ENCODE measurements around the gene EREG.

The EREG gene

DNA sequence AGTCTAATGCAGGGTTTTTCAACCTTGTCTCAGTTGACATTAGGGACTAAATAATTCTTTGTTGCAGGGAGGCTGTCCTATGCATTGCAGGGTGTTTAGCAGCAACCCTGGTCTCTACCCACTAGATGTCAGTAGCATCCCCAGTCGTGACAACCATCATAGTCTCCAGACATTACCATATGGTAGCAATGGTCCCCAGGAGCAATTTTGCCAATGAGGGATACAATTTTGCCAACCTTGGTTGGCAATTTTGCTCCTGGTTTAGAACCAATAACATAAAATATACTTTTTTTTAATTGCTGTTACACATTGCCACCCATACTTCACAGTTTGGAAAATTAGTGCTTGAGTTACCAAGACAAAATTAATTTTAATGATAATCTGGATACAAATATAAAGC, 6.0 kb downstream of the EREG start:
- no peak overlapping the region for H3K27ac ChIP-seq (ENCODE audit: low read depth, low read length)
- H4K91ac ChIP-seq (ENCODE audit: low read depth, low read length): no peak overlapping the region
- no peak overlapping the region for H3K4me2 ChIP-seq (ENCODE audit: low read length)
- no peaks in the 10 kb centered on the region for H3K79me2 ChIP-seq (ENCODE audit: control insufficient read depth, insufficient read depth, low read length, poor library complexity)
- no peaks in the 10 kb centered on the region for H3K9me3 ChIP-seq (ENCODE audit: insufficient read depth, low read depth, low read length)
- DNase-seq: peak; percentile 41 to 70
- H2AK5ac ChIP-seq (ENCODE audit: low read length): no peak overlapping the region
- no peaks in the 10 kb centered on the region for H3K79me1 ChIP-seq (ENCODE audit: low read length)
- H3K23ac ChIP-seq (ENCODE audit: low read length): no peak overlapping the region
- H2BK120ac ChIP-seq (ENCODE audit: insufficient read depth, low read length, poor library complexity): no peak overlapping the region
- no peak overlapping the region for H2AFZ ChIP-seq (ENCODE audit: insufficient read depth, low read length, poor library complexity)
- H3K36me3 ChIP-seq (ENCODE audit: control insufficient read depth in 1 of 2, insufficient read depth in 2 of 2, low read length in 2 of 2): no peaks in the 10 kb centered on the region
- no peak overlapping the region for H3K18ac ChIP-seq (ENCODE audit: low read length)
- WGBS (ENCODE audit: extremely low coverage, insufficient coverage, insufficient read length): no CpG with 5 or more reads among the region's 1 CpG
- no peak overlapping the region for H4K8ac ChIP-seq (ENCODE audit: low read depth, low read length)
- peaks cover under 1% of the 10 kb centered on the region for H3K27me3 ChIP-seq (ENCODE audit: insufficient read depth, low read length)
- H3K9ac ChIP-seq (ENCODE audit: low read length): no peak overlapping the region
- no peak overlapping the region for H2BK12ac ChIP-seq (ENCODE audit: low read length)
- no peak overlapping the region for H2BK5ac ChIP-seq (ENCODE audit: low read depth, low read length, poor library complexity)
- no peak overlapping the region for H4K12ac ChIP-seq (ENCODE audit: low read depth, low read length)
- H3K4me1 ChIP-seq (ENCODE audit: control insufficient read depth in 1 of 2, insufficient read depth in 2 of 2, low read length in 2 of 2): no peaks in the 10 kb centered on the region
- no peak overlapping the region for H3K4me3 ChIP-seq (ENCODE audit: low read depth, low read length)
- H3K4ac ChIP-seq (ENCODE audit: low read depth, low read length): no peak overlapping the region
- H3K14ac ChIP-seq (ENCODE audit: low read length): no peak overlapping the region

DNA sequence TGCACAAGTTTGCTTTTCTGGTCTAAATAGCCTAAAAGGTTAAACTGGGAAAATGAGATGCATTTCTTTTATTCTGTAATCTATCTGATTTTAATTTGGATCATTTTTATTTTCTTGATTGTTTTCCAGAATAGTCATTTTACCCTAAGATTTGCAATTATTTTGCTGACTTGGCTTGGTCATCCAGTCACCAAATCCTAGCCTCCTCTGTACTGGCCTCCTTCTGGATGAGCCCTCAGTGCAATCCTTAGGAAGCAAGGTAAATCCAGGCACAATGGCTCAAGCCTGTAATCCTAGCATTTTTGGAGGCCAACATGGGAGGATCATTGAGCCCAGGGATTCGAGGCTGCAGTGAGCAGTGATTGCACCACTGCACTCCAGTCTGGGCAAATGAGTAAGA, 9.2 kb downstream of the EREG start:
- Histone ChIP-seq H3K9me3 (ENCODE audit: insufficient read depth, low read depth, low read length) (no peaks in the 10 kb centered on the region), H3K4me2 (ENCODE audit: low read length) (no peak overlapping the region), H2AFZ (ENCODE audit: insufficient read depth, low read length, poor library complexity) (no peak overlapping the region), H4K8ac (ENCODE audit: low read depth, low read length) (no peak overlapping the region), H3K14ac (ENCODE audit: low read length) (no peak overlapping the region), H3K27me3 (ENCODE audit: insufficient read depth, low read length) (no peaks in the 10 kb centered on the region), H3K27ac (ENCODE audit: low read depth, low read length) (no peak overlapping the region), H4K12ac (ENCODE audit: low read depth, low read length) (no peak overlapping the region), H3K4me3 (ENCODE audit: low read depth, low read length) (no peak overlapping the region), H3K4ac (ENCODE audit: low read depth, low read length) (no peak overlapping the region), H3K18ac (ENCODE audit: low read length) (no peak overlapping the region), H2AK5ac (ENCODE audit: low read length) (no peak overlapping the region), H3K79me1 (ENCODE audit: low read length) (no peaks in the 10 kb centered on the region), H3K23ac (ENCODE audit: low read length) (no peak overlapping the region), H3K79me2 (ENCODE audit: control insufficient read depth, insufficient read depth, low read length, poor library complexity) (no peaks in the 10 kb centered on the region), H3K9ac (ENCODE audit: low read length) (no peak overlapping the region), H3K4me1 (ENCODE audit: control insufficient read depth in 1 of 2, insufficient read depth in 2 of 2, low read length in 2 of 2) (no peaks in the 10 kb centered on the region), H3K36me3 (ENCODE audit: control insufficient read depth in 1 of 2, insufficient read depth in 2 of 2, low read length in 2 of 2) (no peaks in the 10 kb centered on the region), H2BK12ac (ENCODE audit: low read length) (no peak overlapping the region), H2BK120ac (ENCODE audit: insufficient read depth, low read length, poor library complexity) (no peak overlapping the region), H4K91ac (ENCODE audit: low read depth, low read length) (no peak overlapping the region), H2BK5ac (ENCODE audit: low read depth, low read length, poor library complexity) (no peak overlapping the region)
- DNase-seq: no peak
- WGBS (ENCODE audit: extremely low coverage, insufficient coverage, insufficient read length): no CpG with 5 or more reads among the region's 1 CpG

DNA sequence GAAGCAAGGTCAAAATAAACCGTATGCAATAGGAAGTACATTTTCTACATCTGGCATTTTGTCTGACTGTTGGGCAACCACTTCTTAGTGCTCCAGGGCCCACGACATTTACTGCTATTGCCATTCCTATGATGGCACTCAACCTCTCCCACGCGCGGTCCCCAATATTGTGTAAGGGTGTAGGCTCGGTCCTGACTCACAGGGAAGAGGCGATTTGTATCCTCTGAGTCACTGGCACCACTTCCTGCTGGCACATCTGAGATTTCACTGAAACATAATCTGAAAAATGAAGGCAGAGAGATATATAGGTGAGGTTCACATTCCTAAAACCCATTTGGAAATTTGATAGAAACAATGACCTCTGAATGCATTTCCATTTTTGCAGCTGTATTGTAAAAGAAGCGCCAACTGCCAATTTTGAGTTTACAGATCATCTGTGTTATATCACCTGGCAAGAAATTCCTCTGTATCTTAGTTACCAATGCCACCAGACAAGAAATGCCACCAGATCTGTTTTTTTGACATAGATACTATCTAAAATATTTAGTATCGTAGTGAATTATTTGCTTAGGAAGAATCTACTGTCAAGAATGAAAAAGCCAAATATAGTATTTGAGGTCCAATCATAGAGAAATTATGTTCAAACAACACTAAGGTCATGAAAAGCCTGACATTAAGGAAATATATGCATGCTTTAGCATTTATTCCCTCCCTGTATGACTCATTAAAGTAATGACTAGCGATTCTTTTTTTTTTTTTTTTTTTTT, 9.8 kb downstream of the EREG start:
- H2BK12ac ChIP-seq (ENCODE audit: low read length): no peak overlapping the region
- H3K36me3 ChIP-seq (ENCODE audit: control insufficient read depth in 1 of 2, insufficient read depth in 2 of 2, low read length in 2 of 2): no peaks in the 10 kb centered on the region
- H3K9me3 ChIP-seq (ENCODE audit: insufficient read depth, low read depth, low read length): no peaks in the 10 kb centered on the region
- no peaks in the 10 kb centered on the region for H3K79me1 ChIP-seq (ENCODE audit: low read length)
- H4K8ac ChIP-seq (ENCODE audit: low read depth, low read length): no peak overlapping the region
- H3K4me3 ChIP-seq (ENCODE audit: low read depth, low read length): no peak overlapping the region
- H2BK120ac ChIP-seq (ENCODE audit: insufficient read depth, low read length, poor library complexity): no peak overlapping the region
- H2AFZ ChIP-seq (ENCODE audit: insufficient read depth, low read length, poor library complexity): no peak overlapping the region
- no peaks in the 10 kb centered on the region for H3K4me1 ChIP-seq (ENCODE audit: control insufficient read depth in 1 of 2, insufficient read depth in 2 of 2, low read length in 2 of 2)
- H2BK5ac ChIP-seq (ENCODE audit: low read depth, low read length, poor library complexity): no peak overlapping the region
- WGBS (ENCODE audit: extremely low coverage, insufficient coverage, insufficient read length): no CpG with 5 or more reads among the region's 10 CpGs
- no peak overlapping the region for H3K27ac ChIP-seq (ENCODE audit: low read depth, low read length)
- no peak overlapping the region for H3K14ac ChIP-seq (ENCODE audit: low read length)
- H3K27me3 ChIP-seq (ENCODE audit: insufficient read depth, low read length): no peaks in the 10 kb centered on the region
- H3K18ac ChIP-seq (ENCODE audit: low read length): no peak overlapping the region
- H3K4me2 ChIP-seq (ENCODE audit: low read length): no peak overlapping the region
- H3K4ac ChIP-seq (ENCODE audit: low read depth, low read length): no peak overlapping the region
- H3K23ac ChIP-seq (ENCODE audit: low read length): no peak overlapping the region
- H4K91ac ChIP-seq (ENCODE audit: low read depth, low read length): no peak overlapping the region
- no peaks in the 10 kb centered on the region for H3K79me2 ChIP-seq (ENCODE audit: control insufficient read depth, insufficient read depth, low read length, poor library complexity)
- H4K12ac ChIP-seq (ENCODE audit: low read depth, low read length): no peak overlapping the region
- DNase-seq: peak; percentile 80 to 81
- H3K9ac ChIP-seq (ENCODE audit: low read length): no peak overlapping the region
- H2AK5ac ChIP-seq (ENCODE audit: low read length): no peak overlapping the region

DNA sequence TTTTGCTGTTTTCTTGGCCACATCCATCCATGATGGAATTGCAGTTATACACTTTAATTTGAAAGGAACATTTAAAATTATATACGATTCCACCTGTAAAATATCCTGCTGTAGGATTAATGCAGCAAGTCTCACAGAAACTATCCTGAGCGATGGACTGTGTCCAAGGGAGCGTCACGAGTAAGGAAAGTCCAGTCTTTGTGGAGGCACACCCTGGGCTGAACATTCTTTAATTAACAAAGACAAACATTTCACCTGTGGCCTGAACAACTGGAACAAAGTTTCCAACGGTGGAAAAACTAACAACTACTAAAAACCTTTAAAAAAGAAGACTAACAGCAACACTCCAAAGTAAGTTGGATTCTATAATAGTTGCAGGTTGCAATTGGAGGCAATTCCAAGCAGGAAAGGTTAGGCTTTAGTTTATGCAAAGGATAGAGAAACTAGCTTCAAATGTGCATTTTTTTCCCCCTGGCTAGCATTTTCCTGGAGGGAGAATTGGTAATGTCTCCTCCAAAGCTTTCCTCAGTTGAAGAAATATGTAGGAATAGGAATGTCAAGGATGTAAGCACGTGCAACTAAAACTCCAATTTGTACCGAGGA, 11.0 kb downstream of the EREG start:
- Histone ChIP-seq H4K12ac (ENCODE audit: low read depth, low read length) (no peak overlapping the region), H3K79me1 (ENCODE audit: low read length) (no peaks in the 10 kb centered on the region), H3K9ac (ENCODE audit: low read length) (no peak overlapping the region), H3K4me1 (ENCODE audit: control insufficient read depth in 1 of 2, insufficient read depth in 2 of 2, low read length in 2 of 2) (no peaks in the 10 kb centered on the region), H3K23ac (ENCODE audit: low read length) (no peak overlapping the region), H3K14ac (ENCODE audit: low read length) (no peak overlapping the region), H2BK5ac (ENCODE audit: low read depth, low read length, poor library complexity) (no peak overlapping the region), H2BK120ac (ENCODE audit: insufficient read depth, low read length, poor library complexity) (no peak overlapping the region), H3K4me2 (ENCODE audit: low read length) (no peak overlapping the region), H4K91ac (ENCODE audit: low read depth, low read length) (no peak overlapping the region), H2AK5ac (ENCODE audit: low read length) (no peak overlapping the region), H3K4me3 (ENCODE audit: low read depth, low read length) (no peak overlapping the region), H3K36me3 (ENCODE audit: control insufficient read depth in 1 of 2, insufficient read depth in 2 of 2, low read length in 2 of 2) (no peaks in the 10 kb centered on the region), H3K9me3 (ENCODE audit: insufficient read depth, low read depth, low read length) (no peaks in the 10 kb centered on the region), H2BK12ac (ENCODE audit: low read length) (no peak overlapping the region), H3K4ac (ENCODE audit: low read depth, low read length) (no peak overlapping the region), H2AFZ (ENCODE audit: insufficient read depth, low read length, poor library complexity) (no peak overlapping the region), H3K27ac (ENCODE audit: low read depth, low read length) (no peak overlapping the region), H4K8ac (ENCODE audit: low read depth, low read length) (no peak overlapping the region), H3K27me3 (ENCODE audit: insufficient read depth, low read length) (no peaks in the 10 kb centered on the region), H3K18ac (ENCODE audit: low read length) (no peak overlapping the region), H3K79me2 (ENCODE audit: control insufficient read depth, insufficient read depth, low read length, poor library complexity) (no peaks in the 10 kb centered on the region)
- WGBS (ENCODE audit: extremely low coverage, insufficient coverage, insufficient read length): no CpG with 5 or more reads among the region's 7 CpGs
- DNase-seq: no peak

Data from trophoblast cell (in vitro differentiated cells and primary cell).